ENCODE measurements around the gene PLXDC2.

DNA sequence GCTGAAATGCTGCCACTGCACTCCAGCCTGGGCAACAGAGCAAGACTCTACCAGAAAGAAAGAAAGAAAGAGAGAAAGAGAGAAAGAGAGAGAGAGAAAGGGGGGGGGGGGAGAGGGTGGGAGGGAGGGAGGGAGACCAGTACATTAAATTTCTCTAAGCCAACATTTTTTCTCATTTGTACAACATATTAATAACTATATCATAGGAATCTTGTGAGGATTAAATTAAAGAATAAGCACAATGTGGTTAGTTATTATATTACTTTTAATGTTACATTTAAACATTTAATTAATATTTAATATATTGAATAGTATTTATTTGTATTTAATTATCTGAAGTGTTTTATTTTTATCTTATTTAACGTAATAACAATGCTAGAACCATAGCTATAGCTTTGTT lies 53.1 kb downstream of the PLXDC2 start:
- TF ChIP-seq, protein P1, sequence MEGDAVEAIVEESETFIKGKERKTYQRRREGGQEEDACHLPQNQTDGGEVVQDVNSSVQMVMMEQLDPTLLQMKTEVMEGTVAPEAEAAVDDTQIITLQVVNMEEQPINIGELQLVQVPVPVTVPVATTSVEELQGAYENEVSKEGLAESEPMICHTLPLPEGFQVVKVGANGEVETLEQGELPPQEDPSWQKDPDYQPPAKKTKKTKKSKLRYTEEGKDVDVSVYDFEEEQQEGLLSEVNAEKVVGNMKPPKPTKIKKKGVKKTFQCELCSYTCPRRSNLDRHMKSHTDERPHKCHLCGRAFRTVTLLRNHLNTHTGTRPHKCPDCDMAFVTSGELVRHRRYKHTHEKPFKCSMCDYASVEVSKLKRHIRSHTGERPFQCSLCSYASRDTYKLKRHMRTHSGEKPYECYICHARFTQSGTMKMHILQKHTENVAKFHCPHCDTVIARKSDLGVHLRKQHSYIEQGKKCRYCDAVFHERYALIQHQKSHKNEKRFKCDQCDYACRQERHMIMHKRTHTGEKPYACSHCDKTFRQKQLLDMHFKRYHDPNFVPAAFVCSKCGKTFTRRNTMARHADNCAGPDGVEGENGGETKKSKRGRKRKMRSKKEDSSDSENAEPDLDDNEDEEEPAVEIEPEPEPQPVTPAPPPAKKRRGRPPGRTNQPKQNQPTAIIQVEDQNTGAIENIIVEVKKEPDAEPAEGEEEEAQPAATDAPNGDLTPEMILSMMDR (IDR thresholded peaks at IDR 0.05; ENCODE audit: low read depth, low read length, poor library complexity, severe bottlenecking) = no peak
- TF ChIP-seq EZH2phosphoT487 (IDR thresholded peaks at IDR 0.05; ENCODE audit: borderline replicate concordance, low read length) = no peak
